Measurements from ENCODE around the gene PTPRM.

DNA sequence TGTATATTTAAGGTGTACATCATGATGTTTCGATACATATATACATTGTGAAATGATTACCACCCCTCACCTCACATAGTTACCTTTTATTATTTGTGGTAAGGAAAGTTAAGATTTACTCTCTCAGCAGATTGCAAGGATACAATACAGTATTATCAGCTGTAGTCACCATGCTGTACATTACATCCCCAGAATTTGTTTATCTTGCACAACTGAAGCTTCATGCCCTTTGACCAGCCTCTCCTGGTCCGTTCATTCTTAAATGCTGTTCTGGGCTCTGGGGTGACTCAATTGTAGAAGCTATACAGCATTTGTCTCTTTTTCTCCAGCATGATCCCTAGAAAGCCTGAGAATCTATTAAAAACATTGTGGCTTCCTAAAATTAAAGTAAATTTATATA, 90.8 kb downstream of the PTPRM start:
- TF ChIP-seq, protein P1, sequence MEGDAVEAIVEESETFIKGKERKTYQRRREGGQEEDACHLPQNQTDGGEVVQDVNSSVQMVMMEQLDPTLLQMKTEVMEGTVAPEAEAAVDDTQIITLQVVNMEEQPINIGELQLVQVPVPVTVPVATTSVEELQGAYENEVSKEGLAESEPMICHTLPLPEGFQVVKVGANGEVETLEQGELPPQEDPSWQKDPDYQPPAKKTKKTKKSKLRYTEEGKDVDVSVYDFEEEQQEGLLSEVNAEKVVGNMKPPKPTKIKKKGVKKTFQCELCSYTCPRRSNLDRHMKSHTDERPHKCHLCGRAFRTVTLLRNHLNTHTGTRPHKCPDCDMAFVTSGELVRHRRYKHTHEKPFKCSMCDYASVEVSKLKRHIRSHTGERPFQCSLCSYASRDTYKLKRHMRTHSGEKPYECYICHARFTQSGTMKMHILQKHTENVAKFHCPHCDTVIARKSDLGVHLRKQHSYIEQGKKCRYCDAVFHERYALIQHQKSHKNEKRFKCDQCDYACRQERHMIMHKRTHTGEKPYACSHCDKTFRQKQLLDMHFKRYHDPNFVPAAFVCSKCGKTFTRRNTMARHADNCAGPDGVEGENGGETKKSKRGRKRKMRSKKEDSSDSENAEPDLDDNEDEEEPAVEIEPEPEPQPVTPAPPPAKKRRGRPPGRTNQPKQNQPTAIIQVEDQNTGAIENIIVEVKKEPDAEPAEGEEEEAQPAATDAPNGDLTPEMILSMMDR (conservative IDR thresholded peaks at IDR 0.05; ENCODE audit: low read depth, low read length) = no peak
- TF ChIP-seq EZH2 (IDR thresholded peaks at IDR 0.05; ENCODE audit: low read length, unreplicated experiment) (no peak), EZH2phosphoT487 (IDR thresholded peaks at IDR 0.05; ENCODE audit: borderline replicate concordance, low read length) (no peak)
